HG03558 (cell line): Measurements from ENCODE around the gene C6orf47.

Source experiments
- ATAC-seq: cut with Tn5 transposase; IDR thresholded peaks from one replicate; pipeline ENCODE4 v1.9.1; 2021; ENCODE audit warnings: moderate number of reproducible peaks; ENCODE audit not compliant: unreplicated experiment; ENCODE audit errors: extremely low read depth

C6orf47 gene

GRCh38 chr6:31640612-31641011, 20.0 kb downstream of the C6orf47 start:
- ATAC-seq = no peak

- ATAC-seq = no peak
These were observed 21.1 kb downstream of the C6orf47 start for GRCh38 chr6:31639449-31639861.

- no peak for ATAC-seq
These were observed 21.5 kb downstream of the C6orf47 start for GRCh38 chr6:31639043-31639442.

- no peak for ATAC-seq
These were observed 23.6 kb downstream of the C6orf47 start for GRCh38 chr6:31636698-31637596.

GRCh38 chr6:31634969-31635575, 25.5 kb downstream of the C6orf47 start:
- ATAC-seq = no peak

- no peak for ATAC-seq
These were observed 26.4 kb downstream of the C6orf47 start for GRCh38 chr6:31634131-31634530.

GRCh38 chr6:31633447-31633846, 27.1 kb downstream of the C6orf47 start:
- ATAC-seq = no peak

- no peak for ATAC-seq
These were observed 28.2 kb downstream of the C6orf47 start for GRCh38 chr6:31632279-31632946.

GRCh38 chr6:31631681-31632278, 28.8 kb downstream of the C6orf47 start:
- ATAC-seq = no peak

- no peak for ATAC-seq
These were observed 29.4 kb downstream of the C6orf47 start for GRCh38 chr6:31631209-31631608.

- no peak for ATAC-seq
These were observed 30.2 kb downstream of the C6orf47 start for GRCh38 chr6:31630177-31630934.

- no peak for ATAC-seq
These were observed 31.6 kb downstream of the C6orf47 start for GRCh38 chr6:31629014-31629413.

- no peak for ATAC-seq
These were observed 32.8 kb downstream of the C6orf47 start for GRCh38 chr6:31627690-31628287.

GRCh38 chr6:31626952-31627351, 33.6 kb downstream of the C6orf47 start:
- ATAC-seq = no peak

GRCh38 chr6:31624070-31624469, 36.5 kb downstream of the C6orf47 start:
- no peak for ATAC-seq

- ATAC-seq = no peak
These were observed 37.9 kb downstream of the C6orf47 start for GRCh38 chr6:31622684-31623091.

- no peak for ATAC-seq
These were observed 38.6 kb downstream of the C6orf47 start for GRCh38 chr6:31621991-31622390.

GRCh38 chr6:31621320-31621939, 39.1 kb downstream of the C6orf47 start:
- ATAC-seq = no peak
